Vagina (tissue), 2 donors: ENCODE data around the gene CCDC73. TPM values are rescaled to one million over a fixed set of nuclear protein-coding genes. Genes with fewer than 3 reads are reported as not detected.
"Not testable (repeated sequence)": the region's sequence is repeated elsewhere in the genome, so short reads cannot be mapped to it uniquely, and the experiment has no call there.

Source experiments
- DNase-seq, 2 donors: peaks; one replicate each; pipeline ENCODE4 v3.0.0-alpha.2; 2017; ENCODE audit errors: extremely low spot score in 2 of 2
- H3K27ac ChIP-seq: fragments of 200-600 bp; sonication (generic); one replicate; pipeline ENCODE4 v1.5.1; 2019
- H3K27me3 ChIP-seq: fragments of 200-600 bp; sonication (generic); one replicate; pipeline ENCODE4 v1.5.1; 2019
- H3K36me3 ChIP-seq, 2 donors: fragments of 200-600 bp; sonication (generic); one replicate each; pipeline ENCODE4 v1.5.1; 2017 to 2019
- H3K4me1 ChIP-seq: fragments of 200-600 bp; sonication (generic); one replicate; pipeline ENCODE4 v1.5.1; 2019
- H3K4me3 ChIP-seq, 2 donors: fragments of 200-600 bp; sonication (generic); 1 replicate in 1 of 2; 2 replicates in 1 of 2; pipeline ENCODE4 v1.5.1; 2016 to 2019
- H3K9me3 ChIP-seq: fragments of 200-600 bp; sonication (generic); one replicate; pipeline ENCODE4 v1.5.1; 2019
- POLR2A ChIP-seq, 2 donors: fragments of 450-650 bp; IDR thresholded peaks; one replicate each; pipeline ENCODE4 v1.6.1; 2017; ENCODE audit warnings: antibody characterized with exemption in 2 of 2, mild to moderate bottlenecking in 2 of 2, moderate library complexity in 2 of 2
- POLR2AphosphoS5 ChIP-seq, 2 donors: sonication (generic); formaldehyde crosslinking; IDR thresholded peaks; one replicate each; pipeline ENCODE4 v1.9.0; 2017; ENCODE audit warnings: antibody characterized with exemption in 2 of 2, mild to moderate bottlenecking in 2 of 2, low read depth in 1 of 2; ENCODE audit not compliant: insufficient read depth in 1 of 2
- intact Hi-C: fragments of 100-400 bp; cut with DNase I; formaldehyde crosslinking; loops from one replicate; pipeline ENCODE4 v1.15.1; 2023
- total RNA-seq: library from RNA; depleted of rRNA; stranded (reverse); fragments of >200 nt; gene quantifications from one replicate; pipeline ENCODE4 v1.2.3, GENCODE V29; 2016
- TF ChIP-seq, protein P1 (sequence below), 3 experiments: fragments of 450-650 bp in 2 of 3; fragments of 200-600 bp in 1 of 3; sonication (generic) in 1 of 3; IDR thresholded peaks; one replicate each; pipeline ENCODE4 v1.5.1; 2017 to 2019; ENCODE audit warnings: antibody characterized with exemption in 3 of 3, mild to moderate bottlenecking in 2 of 3, moderate library complexity in 2 of 3

Gene CCDC73
- total RNA-seq, 1 donor from 2014 or later: not detected

DNA sequence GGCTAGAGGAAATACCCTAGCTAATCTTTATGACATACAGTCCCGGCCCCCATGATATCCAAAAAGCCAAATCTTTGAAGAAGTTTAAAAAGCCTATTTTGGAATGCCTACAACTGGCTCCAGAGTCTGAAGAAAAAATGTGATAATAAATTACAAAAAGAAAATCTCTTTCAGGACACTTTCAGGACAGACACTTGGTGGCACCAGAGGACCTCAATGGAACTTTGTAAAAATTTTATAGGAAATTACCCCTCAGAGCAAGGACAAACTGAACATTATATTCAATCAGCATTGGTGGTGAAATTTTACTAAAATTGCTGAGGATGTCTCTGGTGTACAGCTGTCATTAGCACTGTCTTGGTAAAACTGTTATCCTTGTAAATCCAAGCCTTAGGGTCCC, 81.0 kb downstream of the CCDC73 start:
- intact Hi-C loops: no loop called here

DNA sequence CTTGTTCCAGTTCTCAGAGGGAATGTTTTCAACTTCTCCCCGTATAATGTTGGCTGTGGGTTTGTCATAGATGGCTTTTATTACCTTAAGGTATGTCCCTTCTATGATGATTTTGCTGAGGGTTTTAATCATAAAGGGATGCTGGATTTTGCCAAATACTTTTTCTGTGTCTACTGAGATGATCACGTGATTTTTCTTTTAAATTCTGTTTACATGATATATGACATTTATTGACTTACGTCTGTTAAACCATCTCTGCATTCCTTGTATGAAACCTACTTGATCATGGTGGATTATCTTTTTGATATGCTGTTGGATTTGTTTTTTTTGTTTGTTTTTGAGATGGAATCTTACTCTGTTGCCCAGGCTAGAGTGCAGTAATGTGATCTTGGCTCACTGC, 85.5 kb downstream of the CCDC73 start:
- H3K4me1 ChIP-seq, H3K4me3 ChIP-seq, DNase-seq, intact Hi-C loops, H3K27me3 ChIP-seq, H3K27ac ChIP-seq, H3K36me3 ChIP-seq, H3K9me3 ChIP-seq: not testable (repeated sequence)

More for the DNA sequence above, 81.0 kb downstream of the CCDC73 start:
- no peak for DNase-seq
- Histone ChIP-seq H3K27me3 (no peaks in the 10 kb centered on the region), H3K9me3 (no peaks in the 10 kb centered on the region), H3K36me3 (no peaks in the 10 kb centered on the region), H3K4me3 (no peak overlapping the region), H3K4me1 (no peaks in the 10 kb centered on the region), H3K27ac (no peak overlapping the region)
- TF ChIP-seq POLR2A (IDR thresholded peaks at IDR 0.05): no peak
- TF ChIP-seq, protein P1, sequence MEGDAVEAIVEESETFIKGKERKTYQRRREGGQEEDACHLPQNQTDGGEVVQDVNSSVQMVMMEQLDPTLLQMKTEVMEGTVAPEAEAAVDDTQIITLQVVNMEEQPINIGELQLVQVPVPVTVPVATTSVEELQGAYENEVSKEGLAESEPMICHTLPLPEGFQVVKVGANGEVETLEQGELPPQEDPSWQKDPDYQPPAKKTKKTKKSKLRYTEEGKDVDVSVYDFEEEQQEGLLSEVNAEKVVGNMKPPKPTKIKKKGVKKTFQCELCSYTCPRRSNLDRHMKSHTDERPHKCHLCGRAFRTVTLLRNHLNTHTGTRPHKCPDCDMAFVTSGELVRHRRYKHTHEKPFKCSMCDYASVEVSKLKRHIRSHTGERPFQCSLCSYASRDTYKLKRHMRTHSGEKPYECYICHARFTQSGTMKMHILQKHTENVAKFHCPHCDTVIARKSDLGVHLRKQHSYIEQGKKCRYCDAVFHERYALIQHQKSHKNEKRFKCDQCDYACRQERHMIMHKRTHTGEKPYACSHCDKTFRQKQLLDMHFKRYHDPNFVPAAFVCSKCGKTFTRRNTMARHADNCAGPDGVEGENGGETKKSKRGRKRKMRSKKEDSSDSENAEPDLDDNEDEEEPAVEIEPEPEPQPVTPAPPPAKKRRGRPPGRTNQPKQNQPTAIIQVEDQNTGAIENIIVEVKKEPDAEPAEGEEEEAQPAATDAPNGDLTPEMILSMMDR (IDR thresholded peaks at IDR 0.05): no peak
- TF ChIP-seq POLR2AphosphoS5 (IDR thresholded peaks at IDR 0.05; ENCODE audit: insufficient read depth in 1 of 2, low read depth in 1 of 2): no peak

DNA sequence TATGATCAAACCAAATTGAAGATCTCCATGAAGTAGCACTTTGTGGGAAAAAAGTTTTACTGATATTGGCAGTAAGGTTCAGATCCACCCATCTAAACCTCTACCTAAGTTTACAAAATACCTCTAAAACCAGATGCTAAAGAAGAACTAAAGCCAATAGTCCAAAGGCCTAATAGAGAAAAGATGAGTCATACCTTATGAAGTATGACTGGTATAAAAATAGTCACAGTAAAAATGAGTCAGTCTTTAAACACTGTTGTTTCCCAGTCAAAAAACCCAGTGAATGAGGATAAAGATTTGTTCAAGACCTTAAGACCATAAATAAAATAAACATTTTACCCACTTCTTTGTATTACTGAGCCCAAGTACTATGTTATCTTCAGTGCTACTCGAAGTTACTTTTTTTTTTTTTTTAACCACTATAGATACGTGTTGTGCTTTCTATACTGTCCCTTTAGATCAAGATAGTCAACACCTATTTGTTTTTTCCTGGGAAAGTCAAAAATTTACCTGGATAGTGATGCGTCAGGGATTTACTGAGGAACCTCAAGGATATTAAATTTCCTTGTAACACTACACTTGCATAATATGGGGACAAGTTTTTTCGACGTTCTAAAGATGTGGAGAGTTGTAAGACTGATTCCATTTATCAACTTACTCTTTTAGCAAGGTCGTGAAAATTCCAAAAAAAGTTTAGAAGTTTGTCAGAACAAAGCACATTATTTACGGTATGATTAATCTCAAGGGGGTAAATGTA, 87.3 kb downstream of the CCDC73 start:
- no peak overlapping the region for H3K27ac ChIP-seq
- intact Hi-C loops: no loop called here
- no peak overlapping the region for H3K4me3 ChIP-seq

DNA sequence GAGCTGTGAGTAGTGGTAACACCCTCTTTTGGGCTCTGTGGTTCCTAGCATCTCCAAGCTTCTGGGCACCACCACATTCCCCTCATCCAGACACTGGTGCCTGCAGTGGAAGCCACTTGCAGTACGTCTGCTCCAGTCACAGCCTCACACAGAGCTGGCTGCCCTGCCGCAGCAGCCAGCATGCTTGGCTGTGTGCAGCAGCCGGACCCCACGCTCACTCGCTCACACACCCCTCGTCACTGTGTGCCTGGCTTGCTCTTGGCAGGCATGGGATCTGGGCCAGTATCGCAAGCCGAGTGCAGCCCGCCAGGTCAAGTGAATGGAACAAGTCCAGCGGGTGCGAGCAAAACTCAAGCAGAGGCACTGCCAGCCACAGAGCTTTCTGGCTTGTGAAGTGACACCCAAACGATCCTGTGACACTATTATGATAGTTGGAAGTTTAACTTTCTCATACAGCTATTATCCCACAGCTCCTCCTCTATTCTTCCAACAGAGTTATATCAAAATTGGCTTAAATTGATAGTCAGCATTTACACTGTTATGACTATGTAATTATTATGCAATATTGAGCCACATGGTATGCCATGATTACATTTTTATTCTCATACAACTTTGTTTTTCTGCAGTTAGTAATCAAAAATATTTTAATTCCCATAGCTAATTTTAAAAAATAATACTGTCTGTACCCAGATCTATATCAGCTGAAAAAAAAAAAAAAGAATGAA, 89.0 kb downstream of the CCDC73 start:
- Histone ChIP-seq H3K27ac (no peak overlapping the region), H3K27me3 (no peaks in the 10 kb centered on the region), H3K36me3 (no peaks in the 10 kb centered on the region), H3K9me3 (no peaks in the 10 kb centered on the region), H3K4me3 (no peak overlapping the region), H3K4me1 (peaks cover 4% of the 10 kb centered on the region)
- TF ChIP-seq, protein P1 (IDR thresholded peaks at IDR 0.05): no peak
- TF ChIP-seq POLR2AphosphoS5 (IDR thresholded peaks at IDR 0.05; ENCODE audit: insufficient read depth in 1 of 2, low read depth in 1 of 2) (no peak), POLR2A (IDR thresholded peaks at IDR 0.05) (no peak)
- no peak for DNase-seq
- intact Hi-C loops: no loop called here

More for the DNA sequence above, 87.3 kb downstream of the CCDC73 start:
- DNase-seq: no peak
- Histone ChIP-seq H3K4me1 (peaks cover 4% of the 10 kb centered on the region), H3K36me3 (no peaks in the 10 kb centered on the region), H3K9me3 (no peaks in the 10 kb centered on the region), H3K27me3 (no peaks in the 10 kb centered on the region)
- TF ChIP-seq POLR2A (IDR thresholded peaks at IDR 0.05): no peak
- TF ChIP-seq, protein P1 (IDR thresholded peaks at IDR 0.05): no peak
- no peak for TF ChIP-seq POLR2AphosphoS5 (IDR thresholded peaks at IDR 0.05; ENCODE audit: insufficient read depth in 1 of 2, low read depth in 1 of 2)

DNA sequence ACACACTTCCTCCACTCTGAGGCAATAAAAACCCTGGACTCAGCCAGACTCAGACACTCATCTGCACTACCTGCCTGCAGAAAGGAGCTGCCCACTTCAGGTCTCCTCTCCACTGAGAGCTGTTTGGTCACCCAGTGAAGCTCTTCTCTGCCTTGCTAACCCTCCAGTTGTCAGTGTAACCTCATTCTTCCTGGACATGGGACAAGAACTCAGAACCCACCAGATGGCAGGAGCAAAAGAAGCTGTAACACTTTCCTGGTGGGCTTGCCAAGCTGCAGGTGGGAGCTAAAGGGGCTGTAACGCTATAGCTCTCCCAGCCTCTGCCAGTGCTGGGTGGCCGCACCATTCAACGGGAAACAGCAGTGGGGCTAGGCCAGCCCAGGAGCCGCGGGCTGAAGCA, 89.7 kb downstream of the CCDC73 start:
- H3K4me3 ChIP-seq: no peak overlapping the region
- peaks cover 4% of the 10 kb centered on the region for H3K4me1 ChIP-seq
- no peaks in the 10 kb centered on the region for H3K9me3 ChIP-seq
- TF ChIP-seq POLR2AphosphoS5 (IDR thresholded peaks at IDR 0.05; ENCODE audit: insufficient read depth in 1 of 2, low read depth in 1 of 2): no peak
- TF ChIP-seq, protein P1 (IDR thresholded peaks at IDR 0.05): no peak
- TF ChIP-seq POLR2A (IDR thresholded peaks at IDR 0.05): no peak
- no peaks in the 10 kb centered on the region for H3K36me3 ChIP-seq
- intact Hi-C loops: no loop called here
- H3K27me3 ChIP-seq: no peaks in the 10 kb centered on the region
- no peak for DNase-seq
- no peak overlapping the region for H3K27ac ChIP-seq
